OCI-LY7 (cell line): ENCODE results near the gene SLC12A8. TPM values are rescaled to one million over a fixed set of nuclear protein-coding genes. Genes with fewer than 3 reads are reported as not detected.

Source experiments
- BruUV-seq: library from RNA; stranded (reverse); fragments of 400-500 nt; replicated peaks from 2 replicates; lab custom pipeline; 2021; lab: Mats Ljungman, UMichigan
- CTCF ChIA-PET: fragments of 300-600 bp; sonication (Branson Sonifier 250); formaldehyde crosslinking; loops from one replicate; lab custom pipeline; 2022; ENCODE audit warnings: antibody characterized with exemption; ENCODE audit not compliant: unreplicated experiment; lab: Charles Lee
- POLR2A ChIA-PET: fragments of 300-600 bp; sonication (Branson Sonifier 250); formaldehyde crosslinking; loops from one replicate; lab custom pipeline; 2022; ENCODE audit warnings: antibody characterized with exemption; lab: Charles Lee
- DNase-seq: peaks from one replicate; pipeline ENCODE4 v3.0.0-alpha.2; 2015; ENCODE audit warnings: low spot score
- H2AFZ ChIP-seq: fragments of 200-600 bp; sonication (generic), shearing (Covaris generic); 2 replicates; pipeline ENCODE4 v1.6.1; 2014; ENCODE audit warnings: mild to moderate bottlenecking, antibody characterized with exemption, low read length, moderate library complexity
- H3K27ac ChIP-seq: fragments of 200-600 bp; sonication (generic); 2 replicates; pipeline ENCODE4 v1.5.1; 2014; ENCODE audit warnings: mixed run types, low read depth, mild to moderate bottlenecking, moderate library complexity, low read length, inconsistent platforms; ENCODE audit not compliant: poor library complexity, severe bottlenecking
- H3K36me3 ChIP-seq: fragments of 200-600 bp; sonication (generic); 2 replicates; pipeline ENCODE4 v1.6.1; 2014; ENCODE audit warnings: mild to moderate bottlenecking, antibody characterized with exemption, low read length, moderate library complexity, mixed read lengths; ENCODE audit not compliant: insufficient read depth
- H3K4me1 ChIP-seq: fragments of 200-600 bp; sonication (generic); 2 replicates; pipeline ENCODE4 v1.5.1; 2014; ENCODE audit warnings: mild to moderate bottlenecking, low read length; ENCODE audit not compliant: insufficient read depth, poor library complexity, severe bottlenecking
- H3K4me2 ChIP-seq: fragments of 200-600 bp; sonication (generic); 2 replicates; pipeline ENCODE4 v1.6.1; 2014; ENCODE audit warnings: mild to moderate bottlenecking, low read length
- H3K4me3 ChIP-seq: fragments of 200-600 bp; sonication (generic); 2 replicates; pipeline ENCODE4 v1.5.1; 2014; ENCODE audit warnings: mild to moderate bottlenecking, low read depth, low read length; ENCODE audit not compliant: poor library complexity, severe bottlenecking
- H3K79me2 ChIP-seq: fragments of 200-600 bp; sonication (generic); 2 replicates; pipeline ENCODE4 v1.6.1; 2016; ENCODE audit warnings: low read depth, mild to moderate bottlenecking, low read length, moderate library complexity, mixed read lengths; ENCODE audit not compliant: insufficient read depth
- H3K9me2 ChIP-seq: fragments of 200-600 bp; sonication (generic); 2 replicates; pipeline ENCODE4 v1.6.1; 2016; ENCODE audit warnings: mild to moderate bottlenecking, low read length, mixed read lengths; ENCODE audit not compliant: insufficient read depth
- H3K9me3 ChIP-seq: fragments of 200-600 bp; sonication (generic); 2 replicates; pipeline ENCODE4 v1.6.1; 2014; ENCODE audit warnings: mild to moderate bottlenecking, mixed run types, low read length, mixed read lengths
- H4K20me1 ChIP-seq: fragments of 200-600 bp; sonication (generic); 2 replicates; pipeline ENCODE4 v1.6.1; 2014; ENCODE audit warnings: mild to moderate bottlenecking, antibody characterized with exemption, low read length, moderate library complexity, mixed read lengths; ENCODE audit not compliant: insufficient read depth
- EZH2phosphoT487 ChIP-seq: fragments of 200-600 bp; sonication (generic); IDR thresholded peaks from 2 replicates; pipeline ENCODE4 v1.6.1; 2018; ENCODE audit warnings: low read depth, borderline replicate concordance, mild to moderate bottlenecking, mixed run types, antibody characterized with exemption, low read length, moderate library complexity, mixed read lengths
- intact Hi-C: fragments of 100-400 bp; cut with micrococcal nuclease; formaldehyde crosslinking; loops from one replicate; pipeline ENCODE4 v1.10.0; 2022; ENCODE audit not compliant: unreplicated experiment
- total RNA-seq, 2 experiments: library from RNA; depleted of rRNA in 1 of 2; stranded (reverse); fragments of >200 nt in 1 of 2; shearing (Covaris generic) in 1 of 2; gene quantifications; 2 replicates each; pipeline ENCODE4 v1.2.3, GENCODE V29; 2014 to 2022
- TF ChIP-seq, protein P1 (sequence below): fragments of 200-600 bp; sonication (generic); conservative IDR thresholded peaks from 2 replicates; pipeline ENCODE4 v1.5.1; 2014; ENCODE audit warnings: mild to moderate bottlenecking, antibody characterized with exemption, low read length, moderate library complexity, mixed read lengths

Gene SLC12A8
- total RNA-seq, 2 experiments from 2014 or later, result 0.84 to 1.0 TPM

DNA sequence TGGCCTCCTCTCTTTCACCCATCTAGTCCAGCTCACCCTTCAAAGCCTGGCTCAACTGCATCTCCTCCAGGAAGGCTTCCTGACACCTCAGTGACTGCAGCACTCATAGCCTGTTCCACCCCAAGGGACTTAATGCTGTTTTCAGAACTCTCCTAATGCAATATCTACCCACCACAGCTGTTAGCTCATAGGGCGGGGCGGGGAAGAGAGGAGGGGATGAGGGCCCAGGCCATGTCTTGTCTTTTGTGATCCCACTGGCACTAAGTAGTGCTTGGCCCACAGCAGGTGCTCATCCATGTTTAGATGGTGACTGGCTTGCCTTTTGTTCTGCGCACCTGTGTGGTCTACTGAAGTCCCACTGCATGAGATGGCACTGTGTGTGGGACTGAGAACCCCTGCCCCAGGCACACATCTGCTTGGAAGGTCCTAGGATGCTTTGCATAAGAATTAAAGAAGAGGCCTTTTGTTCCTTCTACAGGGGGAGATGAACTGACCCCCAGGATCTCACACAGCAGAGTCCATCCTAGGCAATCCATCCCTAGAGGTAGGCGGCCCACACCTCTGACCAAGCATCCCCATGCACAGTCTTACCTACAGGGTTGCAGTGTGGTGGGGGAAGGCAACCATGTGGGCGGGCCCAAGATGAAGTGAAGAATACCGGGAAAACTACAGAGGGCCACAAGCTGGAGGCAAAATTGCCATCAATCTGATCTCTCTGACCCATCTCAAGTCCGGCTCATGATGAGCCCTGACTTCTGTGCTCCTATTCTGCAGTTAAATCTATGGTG is 23.0 kb downstream of the SLC12A8 start:
- TF ChIP-seq EZH2phosphoT487, result no peak
- TF ChIP-seq, protein P1, sequence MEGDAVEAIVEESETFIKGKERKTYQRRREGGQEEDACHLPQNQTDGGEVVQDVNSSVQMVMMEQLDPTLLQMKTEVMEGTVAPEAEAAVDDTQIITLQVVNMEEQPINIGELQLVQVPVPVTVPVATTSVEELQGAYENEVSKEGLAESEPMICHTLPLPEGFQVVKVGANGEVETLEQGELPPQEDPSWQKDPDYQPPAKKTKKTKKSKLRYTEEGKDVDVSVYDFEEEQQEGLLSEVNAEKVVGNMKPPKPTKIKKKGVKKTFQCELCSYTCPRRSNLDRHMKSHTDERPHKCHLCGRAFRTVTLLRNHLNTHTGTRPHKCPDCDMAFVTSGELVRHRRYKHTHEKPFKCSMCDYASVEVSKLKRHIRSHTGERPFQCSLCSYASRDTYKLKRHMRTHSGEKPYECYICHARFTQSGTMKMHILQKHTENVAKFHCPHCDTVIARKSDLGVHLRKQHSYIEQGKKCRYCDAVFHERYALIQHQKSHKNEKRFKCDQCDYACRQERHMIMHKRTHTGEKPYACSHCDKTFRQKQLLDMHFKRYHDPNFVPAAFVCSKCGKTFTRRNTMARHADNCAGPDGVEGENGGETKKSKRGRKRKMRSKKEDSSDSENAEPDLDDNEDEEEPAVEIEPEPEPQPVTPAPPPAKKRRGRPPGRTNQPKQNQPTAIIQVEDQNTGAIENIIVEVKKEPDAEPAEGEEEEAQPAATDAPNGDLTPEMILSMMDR, result no peak

DNA sequence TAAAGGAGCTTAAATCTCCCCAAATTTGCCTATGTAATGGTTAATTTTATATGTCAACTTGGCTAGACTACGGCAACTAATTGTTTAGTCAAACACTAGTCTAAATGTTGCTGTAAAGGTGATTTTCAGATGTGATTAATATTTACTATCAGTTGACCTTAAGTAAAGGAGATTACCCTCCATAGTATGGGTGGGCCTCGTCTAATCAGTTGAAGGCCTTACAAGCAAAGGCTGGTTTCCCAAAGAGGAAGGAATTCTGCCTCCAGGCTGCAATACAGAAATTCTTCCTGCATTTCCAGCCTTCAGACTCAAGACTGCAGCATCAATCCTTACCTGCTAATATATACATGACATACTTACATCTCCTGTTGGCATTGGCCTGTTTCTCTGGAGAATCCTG is 23.6 kb downstream of the SLC12A8 start:
- Histone ChIP-seq H3K4me3 (no peak overlapping the region), H3K27ac (no peak overlapping the region), H3K9me2 (no peaks in the 10 kb centered on the region), H4K20me1 (no peaks in the 10 kb centered on the region), H2AFZ (no peak overlapping the region), H3K4me1 (peaks cover 7% of the 10 kb centered on the region), H3K36me3 (no peaks in the 10 kb centered on the region), H3K9me3 (no peaks in the 10 kb centered on the region), H3K4me2 (no peak overlapping the region), H3K79me2 (no peaks in the 10 kb centered on the region)
- POLR2A ChIA-PET, result interaction anchor here (0.5 to 1.0 kb wide), 3 partner anchors 231 to 618 kb away, joined by 3 read pairs; no protein-coding TSS in a partner anchor
- intact Hi-C loops, result no loop called here
- TF ChIP-seq, protein P1, result no peak
- TF ChIP-seq EZH2phosphoT487, result no peak
- DNase-seq, result no peak
- BruUV-seq, result no TSS peak
- CTCF ChIA-PET, result interaction anchor here (0.8 kb wide), 1 partner anchor 10 kb away, joined by 3 read pairs; no protein-coding TSS in a partner anchor

More for the DNA sequence above, 23.0 kb downstream of the SLC12A8 start:
- no TSS peak for BruUV-seq
- no peaks in the 10 kb centered on the region for H3K36me3 ChIP-seq
- H3K9me3 ChIP-seq, result no peaks in the 10 kb centered on the region
- no peak overlapping the region for H3K4me3 ChIP-seq
- H3K9me2 ChIP-seq, result no peaks in the 10 kb centered on the region
- H3K4me2 ChIP-seq, result no peak overlapping the region
- H4K20me1 ChIP-seq, result no peaks in the 10 kb centered on the region
- DNase-seq, result no peak
- ChIA-PET CTCF (interaction anchor here (0.8 kb wide), 1 partner anchor 10 kb away, joined by 3 read pairs; no protein-coding TSS in a partner anchor), POLR2A (interaction anchor here (0.5 to 0.8 kb wide), 3 partner anchors 10 to 617 kb away, joined by 3 read pairs; no protein-coding TSS in a partner anchor)
- peaks cover 7% of the 10 kb centered on the region for H3K4me1 ChIP-seq
- H2AFZ ChIP-seq, result no peak overlapping the region
- H3K79me2 ChIP-seq, result no peaks in the 10 kb centered on the region
- no peak overlapping the region for H3K27ac ChIP-seq
- intact Hi-C loops, result no loop called here

DNA sequence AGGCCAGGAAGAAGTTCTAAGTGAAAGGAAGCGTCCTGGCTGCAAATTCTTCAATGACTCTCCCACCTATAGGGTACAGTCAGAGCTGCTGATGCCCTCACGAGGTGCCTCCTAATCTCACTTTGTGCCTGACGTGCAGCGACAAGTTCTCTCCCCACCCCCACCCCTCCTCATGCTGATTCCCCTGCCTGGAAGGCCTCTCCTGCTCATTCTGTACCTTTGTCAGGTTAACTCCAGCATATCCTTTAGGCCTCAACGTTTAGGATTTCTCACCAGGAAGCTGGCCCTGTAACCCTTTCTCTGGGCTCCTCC is 25.0 kb downstream of the SLC12A8 start:
- POLR2A ChIA-PET, result interaction anchor here (0.6 kb wide), 1 partner anchor 49 kb away, joined by 6 read pairs; no protein-coding TSS in a partner anchor
- Histone ChIP-seq H3K9me2 (no peaks in the 10 kb centered on the region), H4K20me1 (no peaks in the 10 kb centered on the region), H3K36me3 (no peaks in the 10 kb centered on the region), H3K79me2 (no peaks in the 10 kb centered on the region), H3K4me3 (no peak overlapping the region), H3K9me3 (no peaks in the 10 kb centered on the region), H3K4me1 (peaks cover 7% of the 10 kb centered on the region), H3K4me2 (no peak overlapping the region), H3K27ac (no peak overlapping the region), H2AFZ (no peak overlapping the region)
- intact Hi-C loops, result no loop called here
- DNase-seq, result no peak
- TF ChIP-seq EZH2phosphoT487, result no peak
- TF ChIP-seq, protein P1, result no peak
- BruUV-seq, result no TSS peak
- CTCF ChIA-PET, result no interaction called here
